ENCODE measurements around the gene ANO2.
"Not testable (repeated sequence)": the region's sequence is repeated elsewhere in the genome, so short reads cannot be mapped to it uniquely, and the experiment has no call there.

Gene ANO2

GRCh38 chr12:5718073-5718472 is 227.0 kb downstream of the ANO2 start:
- DNase-seq = no peak

- DNase-seq = no peak
These were observed 228.1 kb downstream of the ANO2 start for GRCh38 chr12:5716976-5717375.

GRCh38 chr12:5716201-5716600 is 228.9 kb downstream of the ANO2 start:
- no peak for DNase-seq

- DNase-seq = no peak
These were observed 230.0 kb downstream of the ANO2 start for GRCh38 chr12:5715021-5715420.

- DNase-seq = no peak
These were observed 231.4 kb downstream of the ANO2 start for GRCh38 chr12:5713599-5714081.

- no peak for DNase-seq
These were observed 234.7 kb downstream of the ANO2 start for GRCh38 chr12:5710260-5710878.

GRCh38 chr12:5708371-5708770 is 236.7 kb downstream of the ANO2 start:
- DNase-seq = no peak

- DNase-seq = no peak
These were observed 238.8 kb downstream of the ANO2 start for GRCh38 chr12:5706247-5706646.

GRCh38 chr12:5705791-5706190 is 239.3 kb downstream of the ANO2 start:
- DNase-seq = no peak

- no peak for DNase-seq
These were observed 250.2 kb downstream of the ANO2 start for GRCh38 chr12:5694759-5695409.

GRCh38 chr12:5692850-5693249 is 252.2 kb downstream of the ANO2 start:
- DNase-seq = no peak

- no peak for DNase-seq
These were observed 253.1 kb downstream of the ANO2 start for GRCh38 chr12:5691943-5692342.

- no peak for DNase-seq
These were observed 254.8 kb downstream of the ANO2 start for GRCh38 chr12:5690240-5690639.

- no peak for DNase-seq
These were observed 255.3 kb downstream of the ANO2 start for GRCh38 chr12:5689773-5690172.

- no peak for DNase-seq
These were observed 256.8 kb downstream of the ANO2 start for GRCh38 chr12:5688226-5688625.

- DNase-seq = no peak
These were observed 259.1 kb downstream of the ANO2 start for GRCh38 chr12:5685935-5686334.

- no peak for DNase-seq
These were observed 260.1 kb downstream of the ANO2 start for GRCh38 chr12:5684989-5685388.

GRCh38 chr12:5682581-5682980 is 262.5 kb downstream of the ANO2 start:
- no peak for DNase-seq

GRCh38 chr12:5678176-5678575 is 266.9 kb downstream of the ANO2 start:
- no peak for DNase-seq

- not testable (repeated sequence) for DNase-seq
These were observed 275.4 kb downstream of the ANO2 start for GRCh38 chr12:5669624-5670023.

- no peak for DNase-seq
These were observed 279.4 kb downstream of the ANO2 start for GRCh38 chr12:5665615-5666014.

GRCh38 chr12:5661811-5662210 is 283.2 kb downstream of the ANO2 start:
- DNase-seq = no peak

GRCh38 chr12:5660238-5660637 is 284.8 kb downstream of the ANO2 start:
- no peak for DNase-seq

- not testable (repeated sequence) for DNase-seq
These were observed 286.6 kb downstream of the ANO2 start for GRCh38 chr12:5658339-5658941.
